ENCODE data around the gene CSRNP3. TPM values are rescaled to one million over a fixed set of nuclear protein-coding genes. Genes with fewer than 3 reads are reported as not detected.
A peak's percentile ranks its signal among the peaks of the same experiment; 100 is the strongest.

Gene CSRNP3
- total RNA-seq = 2.6 and 2.9 TPM in 2 replicates

GRCh38 chr2:165469417-165469816, at the start of gene CSRNP3:
Gene CSRNP3 (plus strand): TSS chr2:165469698. CDS start chr2:165595066, 125,368 bp downstream.
- H3K4me3 ChIP-seq (ENCODE audit: low read depth, low read length) = peak within 1 kb of the TSS; percentile 52
- TF ChIP-seq CTCF (IDR thresholded peaks at IDR 0.05; ENCODE audit: insufficient read depth, low read depth, low read length) = no peak
- DNase-seq (ENCODE audit: low read depth) = peak; percentile 65

- TF ChIP-seq CTCF (IDR thresholded peaks at IDR 0.05; ENCODE audit: insufficient read depth, low read depth, low read length) = no peak
- H3K4me3 ChIP-seq (ENCODE audit: low read depth, low read length) = no peak overlapping the region
- no peak for DNase-seq (ENCODE audit: low read depth)
Measured at GRCh38 chr2:165420231-165420630, 49.3 kb upstream of the CSRNP3 start.

- DNase-seq (ENCODE audit: low read depth) = no peak
- no peak for TF ChIP-seq CTCF (IDR thresholded peaks at IDR 0.05; ENCODE audit: insufficient read depth, low read depth, low read length)
- no peak overlapping the region for H3K4me3 ChIP-seq (ENCODE audit: low read depth, low read length)
Measured at GRCh38 chr2:165423081-165423480, 46.4 kb upstream of the CSRNP3 start.

- H3K4me3 ChIP-seq (ENCODE audit: low read depth, low read length) = no peak overlapping the region
- no peak for DNase-seq (ENCODE audit: low read depth)
- no peak for TF ChIP-seq CTCF (IDR thresholded peaks at IDR 0.05; ENCODE audit: insufficient read depth, low read depth, low read length)
Measured at GRCh38 chr2:165425556-165425955, 43.9 kb upstream of the CSRNP3 start.

GRCh38 chr2:165427686-165428085, 41.8 kb upstream of the CSRNP3 start:
- DNase-seq (ENCODE audit: low read depth) = no peak
- H3K4me3 ChIP-seq (ENCODE audit: low read depth, low read length) = no peak overlapping the region
- TF ChIP-seq CTCF (IDR thresholded peaks at IDR 0.05; ENCODE audit: insufficient read depth, low read depth, low read length) = no peak

- no peak for TF ChIP-seq CTCF (IDR thresholded peaks at IDR 0.05; ENCODE audit: insufficient read depth, low read depth, low read length)
- no peak overlapping the region for H3K4me3 ChIP-seq (ENCODE audit: low read depth, low read length)
- no peak for DNase-seq (ENCODE audit: low read depth)
Measured at GRCh38 chr2:165428926-165429325, 40.6 kb upstream of the CSRNP3 start.

- DNase-seq (ENCODE audit: low read depth) = no peak
- H3K4me3 ChIP-seq (ENCODE audit: low read depth, low read length) = no peak overlapping the region
- TF ChIP-seq CTCF (IDR thresholded peaks at IDR 0.05; ENCODE audit: insufficient read depth, low read depth, low read length) = no peak
Measured at GRCh38 chr2:165431014-165431413, 38.5 kb upstream of the CSRNP3 start.
